Measurements from ENCODE around the gene PTGDS. TPM values are rescaled to one million over a fixed set of nuclear protein-coding genes. Genes with fewer than 3 reads are reported as not detected.

PTGDS gene
- total RNA-seq, 1 donor from 2014 or later = 5.0 TPM

DNA sequence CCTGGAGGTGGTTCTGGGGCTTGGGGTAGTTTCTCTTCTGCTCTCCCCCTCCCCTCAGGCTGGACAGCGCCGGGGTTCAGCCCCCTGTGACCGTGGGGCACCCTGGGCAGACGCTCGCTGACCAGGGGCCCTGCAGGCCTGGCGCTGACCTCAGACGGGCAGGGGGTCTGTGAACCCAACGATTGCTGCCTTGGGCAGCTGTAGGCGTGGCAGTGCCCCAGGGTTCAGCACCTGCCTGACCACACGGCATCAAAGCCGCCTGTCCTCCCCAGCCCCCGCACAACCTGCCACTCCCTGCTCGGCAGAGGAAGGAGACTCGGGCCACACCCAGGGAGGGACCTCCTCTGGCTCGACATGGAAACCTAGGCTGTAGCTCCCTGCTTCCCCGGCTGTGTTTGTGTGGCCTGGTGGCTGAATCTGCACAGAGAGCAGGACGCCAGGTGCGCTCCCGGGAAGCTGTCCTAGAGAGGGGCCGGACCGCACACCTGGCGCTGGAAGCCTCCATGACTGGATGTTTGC, 13.1 kb upstream of the PTGDS start:
- no peak overlapping the region for H3K4me2 ChIP-seq (ENCODE audit: low read length)
- H2AFZ ChIP-seq (ENCODE audit: low read depth, low read length) = no peak overlapping the region
- Mint-ChIP-seq H3K27me3 (ENCODE audit: low read depth, unreplicated experiment) (peaks cover 11% of the 10 kb centered on the region), H3K4me3 (ENCODE audit: unreplicated experiment) (no peak overlapping the region), H3K36me3 (ENCODE audit: low read depth, unreplicated experiment) (no peaks in the 10 kb centered on the region), H3K9me3 (ENCODE audit: unreplicated experiment) (no peaks in the 10 kb centered on the region), H3K27ac (ENCODE audit: unreplicated experiment) (no peak overlapping the region), H3K4me1 (ENCODE audit: low read depth, unreplicated experiment) (peaks cover 5% of the 10 kb centered on the region)
- no peak overlapping the region for H3K27ac ChIP-seq (ENCODE audit: low read depth, low read length)
- no peaks in the 10 kb centered on the region for H3K79me2 ChIP-seq (ENCODE audit: insufficient read depth, low read length)
- H3K9me3 ChIP-seq (ENCODE audit: insufficient read depth, low read depth, low read length) = no peaks in the 10 kb centered on the region
- FAIRE-seq (no peak), DNase-seq (ENCODE audit: low read depth) (no peak)
- H3K4me1 ChIP-seq (ENCODE audit: insufficient read depth, low read length) = peaks cover 4% of the 10 kb centered on the region
- TF ChIP-seq, protein P1, sequence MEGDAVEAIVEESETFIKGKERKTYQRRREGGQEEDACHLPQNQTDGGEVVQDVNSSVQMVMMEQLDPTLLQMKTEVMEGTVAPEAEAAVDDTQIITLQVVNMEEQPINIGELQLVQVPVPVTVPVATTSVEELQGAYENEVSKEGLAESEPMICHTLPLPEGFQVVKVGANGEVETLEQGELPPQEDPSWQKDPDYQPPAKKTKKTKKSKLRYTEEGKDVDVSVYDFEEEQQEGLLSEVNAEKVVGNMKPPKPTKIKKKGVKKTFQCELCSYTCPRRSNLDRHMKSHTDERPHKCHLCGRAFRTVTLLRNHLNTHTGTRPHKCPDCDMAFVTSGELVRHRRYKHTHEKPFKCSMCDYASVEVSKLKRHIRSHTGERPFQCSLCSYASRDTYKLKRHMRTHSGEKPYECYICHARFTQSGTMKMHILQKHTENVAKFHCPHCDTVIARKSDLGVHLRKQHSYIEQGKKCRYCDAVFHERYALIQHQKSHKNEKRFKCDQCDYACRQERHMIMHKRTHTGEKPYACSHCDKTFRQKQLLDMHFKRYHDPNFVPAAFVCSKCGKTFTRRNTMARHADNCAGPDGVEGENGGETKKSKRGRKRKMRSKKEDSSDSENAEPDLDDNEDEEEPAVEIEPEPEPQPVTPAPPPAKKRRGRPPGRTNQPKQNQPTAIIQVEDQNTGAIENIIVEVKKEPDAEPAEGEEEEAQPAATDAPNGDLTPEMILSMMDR (IDR thresholded peaks at IDR 0.05; ENCODE audit: insufficient read depth, low read depth, low read length) = no peak
- TF ChIP-seq EZH2 (IDR thresholded peaks at IDR 0.05; ENCODE audit: insufficient read depth, low read length) = no peak
- H3K36me3 ChIP-seq (ENCODE audit: insufficient read depth, low read length) = no peaks in the 10 kb centered on the region
- H3K4me3 ChIP-seq (ENCODE audit: insufficient read depth, low read depth, low read length) = no peak overlapping the region
- no peaks in the 10 kb centered on the region for H4K20me1 ChIP-seq (ENCODE audit: insufficient read depth, low read length)
- no peaks in the 10 kb centered on the region for H3K27me3 ChIP-seq (ENCODE audit: insufficient read depth, low read length)
- no peak overlapping the region for H3K9ac ChIP-seq (ENCODE audit: low read length)

DNA sequence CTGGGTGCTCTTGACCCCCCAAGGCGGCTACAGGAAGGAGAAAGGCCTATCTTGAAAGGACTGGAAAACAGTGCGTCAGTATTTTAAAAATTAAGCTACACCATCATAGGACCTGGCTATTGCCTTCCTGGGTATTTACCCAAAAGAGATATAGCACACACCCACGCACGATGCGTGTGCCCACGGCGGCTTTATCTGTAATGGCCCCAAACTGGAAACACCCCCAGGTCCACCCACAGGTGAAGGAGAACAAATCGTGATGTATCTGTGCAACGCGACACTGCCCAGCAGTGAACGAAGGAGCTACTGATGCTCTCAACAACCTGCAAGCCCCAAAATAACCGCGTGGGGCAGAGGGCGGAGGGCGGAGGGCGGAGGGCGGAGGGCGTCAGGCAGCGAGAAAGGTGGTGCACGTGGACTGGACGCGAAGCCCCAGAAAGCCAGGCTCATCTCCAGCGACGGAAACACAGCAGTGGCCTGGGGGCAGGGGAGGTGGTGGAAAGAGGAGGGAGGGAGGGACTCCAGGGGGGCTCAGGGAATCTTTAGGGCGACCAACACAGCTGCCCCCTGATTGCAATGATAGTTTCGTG, 12.4 kb upstream of the PTGDS start:
- Histone ChIP-seq H4K20me1 (ENCODE audit: insufficient read depth, low read length) (no peaks in the 10 kb centered on the region), H3K4me2 (ENCODE audit: low read length) (no peak overlapping the region), H3K9me3 (ENCODE audit: insufficient read depth, low read depth, low read length) (no peaks in the 10 kb centered on the region), H3K4me1 (ENCODE audit: insufficient read depth, low read length) (peaks cover 4% of the 10 kb centered on the region), H3K4me3 (ENCODE audit: insufficient read depth, low read depth, low read length) (no peak overlapping the region), H2AFZ (ENCODE audit: low read depth, low read length) (no peak overlapping the region), H3K9ac (ENCODE audit: low read length) (no peak overlapping the region), H3K27ac (ENCODE audit: low read depth, low read length) (no peak overlapping the region), H3K36me3 (ENCODE audit: insufficient read depth, low read length) (no peaks in the 10 kb centered on the region), H3K79me2 (ENCODE audit: insufficient read depth, low read length) (no peaks in the 10 kb centered on the region), H3K27me3 (ENCODE audit: insufficient read depth, low read length) (no peaks in the 10 kb centered on the region)
- TF ChIP-seq, protein P1 (IDR thresholded peaks at IDR 0.05; ENCODE audit: insufficient read depth, low read depth, low read length) = no peak
- no peak for TF ChIP-seq EZH2 (IDR thresholded peaks at IDR 0.05; ENCODE audit: insufficient read depth, low read length)
- DNase-seq (ENCODE audit: low read depth) (no peak), FAIRE-seq (no peak)
- Mint-ChIP-seq H3K4me3 (ENCODE audit: unreplicated experiment) (no peak overlapping the region), H3K4me1 (ENCODE audit: low read depth, unreplicated experiment) (peaks cover 4% of the 10 kb centered on the region), H3K9me3 (ENCODE audit: unreplicated experiment) (no peaks in the 10 kb centered on the region), H3K27me3 (ENCODE audit: low read depth, unreplicated experiment) (peaks cover 11% of the 10 kb centered on the region), H3K36me3 (ENCODE audit: low read depth, unreplicated experiment) (no peaks in the 10 kb centered on the region), H3K27ac (ENCODE audit: unreplicated experiment) (no peak overlapping the region)

DNA sequence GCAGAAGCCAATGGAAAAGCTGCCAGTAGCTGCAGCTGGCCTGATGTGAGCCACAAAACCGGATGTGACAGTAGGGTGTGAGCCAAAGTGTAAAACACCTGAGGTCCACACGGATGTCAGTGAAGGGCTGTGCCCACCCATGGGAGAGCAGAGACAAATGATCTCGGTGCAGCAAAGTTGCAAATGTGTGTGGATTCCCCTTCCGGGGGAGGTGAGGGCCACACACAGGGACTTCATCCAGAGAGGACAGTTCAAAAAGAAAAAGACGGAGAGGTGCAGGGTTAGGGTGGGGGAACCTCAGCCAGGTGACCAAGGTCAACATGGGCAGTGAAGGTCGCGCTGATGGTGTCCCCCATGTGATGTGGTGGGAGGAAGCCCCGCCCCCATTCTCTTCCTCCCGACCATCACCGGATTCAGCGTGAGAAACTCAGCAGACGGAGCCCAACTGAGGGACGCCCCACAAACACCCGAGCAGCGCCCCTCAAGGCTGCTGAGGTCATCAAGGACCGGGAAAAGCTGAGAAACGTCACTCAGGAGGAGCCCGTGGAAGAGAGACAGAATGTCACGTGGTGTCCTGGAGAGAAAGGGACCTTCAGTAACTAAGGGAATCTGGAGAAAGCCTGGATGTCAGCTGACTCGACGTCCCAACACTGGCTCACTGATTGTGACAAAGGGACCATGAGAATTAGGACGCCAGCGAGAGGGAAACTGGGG, 11.4 kb upstream of the PTGDS start:
- no peaks in the 10 kb centered on the region for H3K4me1 Mint-ChIP-seq (ENCODE audit: low read depth, unreplicated experiment)
- H3K4me3 Mint-ChIP-seq (ENCODE audit: unreplicated experiment) = peak overlapping the region; percentile 37
- Histone ChIP-seq H3K27me3 (ENCODE audit: insufficient read depth, low read length) (no peaks in the 10 kb centered on the region), H3K4me1 (ENCODE audit: insufficient read depth, low read length) (peaks cover 4% of the 10 kb centered on the region), H3K4me3 (ENCODE audit: insufficient read depth, low read depth, low read length) (no peak overlapping the region), H3K9ac (ENCODE audit: low read length) (no peak overlapping the region), H3K79me2 (ENCODE audit: insufficient read depth, low read length) (no peaks in the 10 kb centered on the region), H2AFZ (ENCODE audit: low read depth, low read length) (no peak overlapping the region), H3K36me3 (ENCODE audit: insufficient read depth, low read length) (no peaks in the 10 kb centered on the region), H4K20me1 (ENCODE audit: insufficient read depth, low read length) (no peaks in the 10 kb centered on the region), H3K9me3 (ENCODE audit: insufficient read depth, low read depth, low read length) (no peaks in the 10 kb centered on the region), H3K4me2 (ENCODE audit: low read length) (peak overlapping the region; percentile 12), H3K27ac (ENCODE audit: low read depth, low read length) (no peak overlapping the region)
- H3K9me3 Mint-ChIP-seq (ENCODE audit: unreplicated experiment) = no peaks in the 10 kb centered on the region
- FAIRE-seq = no peak
- H3K27ac Mint-ChIP-seq (ENCODE audit: unreplicated experiment) = no peak overlapping the region
- H3K36me3 Mint-ChIP-seq (ENCODE audit: low read depth, unreplicated experiment) = no peaks in the 10 kb centered on the region
- TF ChIP-seq, protein P1 (IDR thresholded peaks at IDR 0.05; ENCODE audit: insufficient read depth, low read depth, low read length) = no peak
- TF ChIP-seq EZH2 (IDR thresholded peaks at IDR 0.05; ENCODE audit: insufficient read depth, low read length) = no peak
- DNase-seq (ENCODE audit: low read depth) = no peak
- peaks cover 11% of the 10 kb centered on the region for H3K27me3 Mint-ChIP-seq (ENCODE audit: low read depth, unreplicated experiment)
